Measurements from ENCODE around the gene TIMM8B. TPM values are rescaled to one million over a fixed set of nuclear protein-coding genes. Genes with fewer than 3 reads are reported as not detected.
"Not testable (repeated sequence)": the region's sequence is repeated elsewhere in the genome, so short reads cannot be mapped to it uniquely, and the experiment has no call there.

TIMM8B gene
- total and polyA plus RNA-seq, 12 donors, result 23.8 to 304 (median 78.3) TPM

- H3K4me3 ChIP-seq, result no peak overlapping the region
- TF ChIP-seq, protein P1, sequence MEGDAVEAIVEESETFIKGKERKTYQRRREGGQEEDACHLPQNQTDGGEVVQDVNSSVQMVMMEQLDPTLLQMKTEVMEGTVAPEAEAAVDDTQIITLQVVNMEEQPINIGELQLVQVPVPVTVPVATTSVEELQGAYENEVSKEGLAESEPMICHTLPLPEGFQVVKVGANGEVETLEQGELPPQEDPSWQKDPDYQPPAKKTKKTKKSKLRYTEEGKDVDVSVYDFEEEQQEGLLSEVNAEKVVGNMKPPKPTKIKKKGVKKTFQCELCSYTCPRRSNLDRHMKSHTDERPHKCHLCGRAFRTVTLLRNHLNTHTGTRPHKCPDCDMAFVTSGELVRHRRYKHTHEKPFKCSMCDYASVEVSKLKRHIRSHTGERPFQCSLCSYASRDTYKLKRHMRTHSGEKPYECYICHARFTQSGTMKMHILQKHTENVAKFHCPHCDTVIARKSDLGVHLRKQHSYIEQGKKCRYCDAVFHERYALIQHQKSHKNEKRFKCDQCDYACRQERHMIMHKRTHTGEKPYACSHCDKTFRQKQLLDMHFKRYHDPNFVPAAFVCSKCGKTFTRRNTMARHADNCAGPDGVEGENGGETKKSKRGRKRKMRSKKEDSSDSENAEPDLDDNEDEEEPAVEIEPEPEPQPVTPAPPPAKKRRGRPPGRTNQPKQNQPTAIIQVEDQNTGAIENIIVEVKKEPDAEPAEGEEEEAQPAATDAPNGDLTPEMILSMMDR (IDR thresholded peaks at IDR 0.05), result no peak
- TF ChIP-seq POLR2A (IDR thresholded peaks at IDR 0.05), result no peak
- no peaks in the 10 kb centered on the region for H3K9me3 ChIP-seq (replicated peaks in 1 of 3)
- H3K27ac ChIP-seq, result no peak overlapping the region
- 76 to 82% (median 78%) methylated on average over 2 of the region's 2 CpGs for WGBS, 4 donors
- intact Hi-C loops (cut with DNase I), result no loop called here
- H3K27me3 ChIP-seq, result no peaks in the 10 kb centered on the region
- H3K4me1 ChIP-seq (replicated peaks in 1 of 2), result no peaks in the 10 kb centered on the region
- peaks cover 0 to 15% of the 10 kb centered on the region in 2 donors for H3K36me3 ChIP-seq (replicated peaks in 1 of 2)
- no peak for DNase-seq
Observed at GRCh38 chr11:112100462-112100861, 13.9 kb upstream of the TIMM8B start.

- WGBS, 4 donors, result 92 to 95% (median 93%) methylated on average over 11 of the region's 11 CpGs
- intact Hi-C loops (cut with DNase I), result no loop called here
- Histone ChIP-seq H3K27me3 (no peaks in the 10 kb centered on the region), H3K9me3 (replicated peaks in 1 of 3) (no peaks in the 10 kb centered on the region), H3K4me1 (replicated peaks in 1 of 2) (no peaks in the 10 kb centered on the region), H3K27ac (no peak overlapping the region), H3K36me3 (replicated peaks in 1 of 2) (peaks cover 0 to 38% of the 10 kb centered on the region in 2 donors), H3K4me3 (no peak overlapping the region)
- TF ChIP-seq, protein P1 (IDR thresholded peaks at IDR 0.05), result no peak
- no peak for TF ChIP-seq POLR2A (IDR thresholded peaks at IDR 0.05)
- DNase-seq, result no peak
Observed at GRCh38 chr11:112097734-112098528, 11.4 kb upstream of the TIMM8B start.

DNA sequence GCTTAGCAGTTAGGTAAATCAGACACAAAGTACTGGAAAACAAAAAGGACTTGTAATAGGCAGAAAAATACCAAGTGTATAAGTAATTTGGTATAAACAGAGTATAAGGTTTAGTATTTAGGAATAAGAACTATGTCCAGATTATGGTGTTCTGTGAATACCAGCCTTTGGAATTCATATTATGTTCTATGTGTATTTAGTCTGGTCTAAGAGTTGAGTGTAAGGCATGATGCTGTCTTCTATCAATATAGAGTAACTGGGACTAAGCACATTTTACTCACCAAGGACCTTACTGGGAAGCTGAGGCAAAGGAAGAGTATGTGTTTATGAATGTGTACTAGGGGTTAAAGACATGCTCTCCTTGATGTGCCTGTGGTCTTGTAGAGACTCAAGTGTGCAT, 9.6 kb upstream of the TIMM8B start:
- H3K9me3 ChIP-seq (replicated peaks in 1 of 3), result no peaks in the 10 kb centered on the region
- intact Hi-C loops (cut with DNase I), result no loop called here
- peaks cover 0 to 56% of the 10 kb centered on the region in 2 donors for H3K36me3 ChIP-seq (replicated peaks in 1 of 2)
- TF ChIP-seq, protein P1 (IDR thresholded peaks at IDR 0.05), result no peak
- no peak for TF ChIP-seq POLR2A (IDR thresholded peaks at IDR 0.05)
- H3K4me1 ChIP-seq (replicated peaks in 1 of 2), result no peaks in the 10 kb centered on the region
- no peak overlapping the region for H3K27ac ChIP-seq
- no peak overlapping the region for H3K4me3 ChIP-seq
- no peak for DNase-seq
- no peaks in the 10 kb centered on the region for H3K27me3 ChIP-seq

DNA sequence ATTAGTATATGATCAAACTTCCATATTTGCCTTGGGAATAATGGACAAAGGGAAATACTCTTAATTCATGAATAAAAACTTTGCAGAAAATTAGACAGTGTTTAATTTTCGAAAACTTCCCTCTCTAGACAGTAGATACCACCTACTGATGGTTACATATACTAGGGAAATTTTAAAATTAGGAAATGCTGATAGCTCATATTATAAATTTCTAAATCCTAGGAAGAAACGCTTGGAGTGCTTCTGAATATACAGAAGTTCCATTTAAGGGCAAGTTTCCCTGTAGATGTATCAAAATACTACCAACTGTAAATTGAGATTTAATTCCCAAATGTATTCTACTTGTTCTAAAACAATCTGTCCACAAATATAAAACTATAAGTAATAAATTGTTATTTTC, 8.7 kb upstream of the TIMM8B start:
- H3K4me1 ChIP-seq (replicated peaks in 1 of 2); H3K4me3 ChIP-seq; H3K27ac ChIP-seq; H3K27me3 ChIP-seq; H3K9me3 ChIP-seq (replicated peaks in 1 of 3); intact Hi-C loops (cut with DNase I); DNase-seq: not testable (repeated sequence)
- H3K36me3 ChIP-seq (replicated peaks in 1 of 2), result peaks cover 0 to 60% of the 10 kb centered on the region in 2 donors
- 95 to 98% (median 96%) methylated on average over 2 of the region's 2 CpGs for WGBS, 4 donors

DNA sequence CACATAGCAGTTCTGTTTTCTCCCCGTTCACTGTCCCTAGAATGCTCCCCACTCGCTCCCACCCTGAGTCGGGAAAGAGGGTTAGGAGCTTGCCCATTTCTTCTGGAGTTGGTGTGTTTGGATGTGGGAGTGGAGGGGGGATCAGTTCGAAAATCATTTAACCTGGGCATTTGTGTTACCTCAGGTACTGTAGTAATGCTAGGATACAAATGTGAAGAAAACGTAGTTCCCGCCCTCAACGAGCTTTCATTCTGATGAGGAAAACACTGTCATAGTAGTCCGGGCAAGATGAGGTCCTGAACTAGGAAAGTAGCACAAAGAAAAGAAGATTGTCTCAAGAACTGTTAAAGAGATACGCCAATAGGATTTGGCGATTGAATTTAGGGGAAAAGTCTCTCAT, 656 bp upstream of the TIMM8B start:
- peaks cover 17 to 40% of the 10 kb centered on the region in 2 donors for H3K4me1 ChIP-seq (replicated peaks in 1 of 2)
- H3K27ac ChIP-seq, result peak overlapping the region in 3 of 5 donors; percentile 67 to 87 (median 76)

More for the DNA sequence above, 656 bp upstream of the TIMM8B start:
- no peaks in the 10 kb centered on the region for H3K9me3 ChIP-seq (replicated peaks in 1 of 3)
- WGBS, 4 donors, result 16 to 20% (median 19%) methylated on average over 9 to 10 of the region's 10 CpGs
- intact Hi-C loops (cut with DNase I), result loop anchor here in 1 of 2 donors (10.0 kb wide), 1 partner anchor 212 kb away; the partner anchor contains the start of genes ALG9, CFAP68 and FDXACB1
- H3K27me3 ChIP-seq, result no peaks in the 10 kb centered on the region
- peaks cover 0 to 71% of the 10 kb centered on the region in 2 donors for H3K36me3 ChIP-seq (replicated peaks in 1 of 2)
- no peak for TF ChIP-seq POLR2A (IDR thresholded peaks at IDR 0.05)
- TF ChIP-seq, protein P1 (IDR thresholded peaks at IDR 0.05), result no peak
- H3K4me3 ChIP-seq, result peak overlapping the region; percentile 33 to 67 (median 65)
- DNase-seq, result no peak

Measured in adrenal gland (tissue), 12 donors.